Body of pancreas (tissue), 4 donors: ENCODE data around the gene SCRT2. TPM values are rescaled to one million over a fixed set of nuclear protein-coding genes. Genes with fewer than 3 reads are reported as not detected.
"Not testable (repeated sequence)": the region's sequence is repeated elsewhere in the genome, so short reads cannot be mapped to it uniquely, and the experiment has no call there.

Source experiments
- ATAC-seq: fragments of 150-250 bp; one replicate; pipeline ENCODE4 v1.9.1; 2016
- DNase-seq, 4 donors: peaks; one replicate each; pipeline ENCODE4 v3.0.0-alpha.2; 2019
- H3K27ac ChIP-seq, 4 donors: fragments of 200-600 bp; sonication (generic); 1 replicate in 3 of 4; 2 replicates in 1 of 4; pipeline versions ENCODE4 v1.5.1 to v1.6.1; 2016 to 2019; ENCODE audit warnings: mild to moderate bottlenecking in 1 of 4, mixed read lengths in 1 of 4, moderate library complexity in 1 of 4
- H3K27me3 ChIP-seq, 2 donors: fragments of 200-600 bp; sonication (generic); one replicate each; pipeline ENCODE4 v1.6.0; 2016; ENCODE audit warnings: mild to moderate bottlenecking in 1 of 2
- H3K36me3 ChIP-seq, 2 donors: fragments of 200-600 bp; sonication (generic); replicated peaks in 1 of 2; 2 replicates each; pipeline ENCODE4 v1.5.1; 2016; ENCODE audit warnings: low read depth in 2 of 2; ENCODE audit not compliant: insufficient read depth in 1 of 2
- H3K4me1 ChIP-seq: fragments of 200-600 bp; sonication (generic); one replicate; pipeline ENCODE4 v1.6.0; 2016
- H3K4me3 ChIP-seq, 2 donors: fragments of 200-600 bp; sonication (generic); 1 replicate in 1 of 2; 2 replicates in 1 of 2; pipeline ENCODE4 v1.5.1; 2016 to 2019
- H3K9me3 ChIP-seq, 3 donors: fragments of 200-600 bp; sonication (generic); 1 replicate in 2 of 3; 2 replicates in 1 of 3; pipeline ENCODE4 v1.5.1; 2016
- CTCF ChIP-seq, 7 experiments: fragments of 450-650 bp in 4 of 7; fragments of 200-600 bp in 3 of 7; sonication (generic) in 3 of 7; IDR thresholded peaks; one replicate each; pipeline ENCODE4 v1.5.1; 2016 to 2019; ENCODE audit warnings: antibody characterized with exemption in 7 of 7
- POLR2A ChIP-seq, 3 donors: fragments of 450-650 bp; IDR thresholded peaks; one replicate each; pipeline ENCODE4 v1.6.1; 2016; ENCODE audit warnings: antibody characterized with exemption in 3 of 3, mild to moderate bottlenecking in 2 of 3
- WGBS, 2 donors: methylation state at CpG; one replicate each; pipeline ENCODE4 v1.1.5; 2017; 5-methylcytosine and 5-hydroxymethylcytosine counted together
- intact Hi-C: fragments of 100-400 bp; cut with DNase I; formaldehyde crosslinking; loops from one replicate; pipeline ENCODE4 v1.15.1; 2023
- total RNA-seq, 2 donors: library from RNA; depleted of rRNA; stranded (reverse); fragments of >200 nt; gene quantifications; one replicate each; pipeline ENCODE4 v1.1.0, GENCODE V29; 2016

SCRT2 gene
- total RNA-seq, 2 donors from 2014 or later: under 0.01 TPM; not detected in 1

GRCh38 chr20:645318-646106 lies 30.1 kb downstream of the SCRT2 start:
- H3K4me3 ChIP-seq: no peak overlapping the region

GRCh38 chr20:644692-645317 lies 30.8 kb downstream of the SCRT2 start:
- DNase-seq (no peak), ATAC-seq (no peak)
- intact Hi-C loops: no loop called here
- Histone ChIP-seq H3K36me3 (peaks cover 0 to 14% of the 10 kb centered on the region in 2 donors), H3K4me3 (no peak overlapping the region), H3K27ac (no peak overlapping the region), H3K9me3 (no peaks in the 10 kb centered on the region), H3K4me1 (peaks cover 26% of the 10 kb centered on the region), H3K27me3 (no peaks in the 10 kb centered on the region)
- WGBS, 2 donors: 80 to 84% methylated on average over 11 of the region's 11 CpGs
- TF ChIP-seq CTCF (IDR thresholded peaks at IDR 0.05): no peak
- no peak for TF ChIP-seq POLR2A (IDR thresholded peaks at IDR 0.05)

More at GRCh38 chr20:645318-646106, 30.1 kb downstream of the SCRT2 start:
- Histone ChIP-seq H3K9me3 (no peaks in the 10 kb centered on the region), H3K27ac (no peak overlapping the region), H3K27me3 (no peaks in the 10 kb centered on the region), H3K36me3 (peaks cover 0 to 14% of the 10 kb centered on the region in 2 donors), H3K4me1 (peaks cover 26% of the 10 kb centered on the region)
- intact Hi-C loops: no loop called here
- ATAC-seq (peak; percentile 81), DNase-seq (peak; percentile 60 to 75 (median 68))
- TF ChIP-seq CTCF (IDR thresholded peaks at IDR 0.05): peak; percentile 78 to 91 (median 87)
- no peak for TF ChIP-seq POLR2A (IDR thresholded peaks at IDR 0.05)
- WGBS, 2 donors: 14 to 16% methylated on average over 10 to 20 of the region's 20 CpGs

GRCh38 chr20:642398-643174 lies 33.0 kb downstream of the SCRT2 start:
- intact Hi-C loops: no loop called here
- ATAC-seq (peak; percentile 34), DNase-seq (peak in 1 of 4 donors; percentile 41)
- H3K4me3 ChIP-seq: no peak overlapping the region
- no peaks in the 10 kb centered on the region for H3K9me3 ChIP-seq
- H3K4me1 ChIP-seq: peaks cover 26% of the 10 kb centered on the region
- TF ChIP-seq POLR2A (IDR thresholded peaks at IDR 0.05) (no peak), CTCF (IDR thresholded peaks at IDR 0.05) (no peak)
- no peaks in the 10 kb centered on the region for H3K27me3 ChIP-seq
- peaks cover 0 to 4% of the 10 kb centered on the region in 2 donors for H3K36me3 ChIP-seq
- 8 to 59% methylated on average over 9 to 52 of the region's 57 CpGs for WGBS, 2 donors
- no peak overlapping the region for H3K27ac ChIP-seq

- DNase-seq, intact Hi-C loops, H3K36me3 ChIP-seq, ATAC-seq, H3K9me3 ChIP-seq, H3K4me3 ChIP-seq, H3K27me3 ChIP-seq, H3K27ac ChIP-seq: not testable (repeated sequence)
- WGBS, 2 donors: no CpG with 5 or more reads among the region's 13 CpGs
- peaks cover 26% of the 10 kb centered on the region for H3K4me1 ChIP-seq
Measured at GRCh38 chr20:642013-642397, 33.6 kb downstream of the SCRT2 start.

GRCh38 chr20:641516-641875 lies 34.1 kb downstream of the SCRT2 start:
- 28 to 51% methylated on average over 8 to 12 of the region's 12 CpGs for WGBS, 2 donors
- intact Hi-C loops: no loop called here
- ATAC-seq: no peak
- TF ChIP-seq CTCF (IDR thresholded peaks at IDR 0.05): no peak
- TF ChIP-seq POLR2A (IDR thresholded peaks at IDR 0.05): no peak
- Histone ChIP-seq H3K27ac (no peak overlapping the region), H3K4me3 (no peak overlapping the region), H3K27me3 (no peaks in the 10 kb centered on the region), H3K4me1 (peaks cover 21% of the 10 kb centered on the region), H3K9me3 (no peaks in the 10 kb centered on the region), H3K36me3 (no peaks in the 10 kb centered on the region)
- no peak for DNase-seq
